Posterior cingulate gyrus (tissue), 11 donors: ENCODE results near the gene SURF4.
"Not testable (repeated sequence)": the region's sequence is repeated elsewhere in the genome, so short reads cannot be mapped to it uniquely, and the experiment has no call there.

Experiments used
- DNase-seq, 10 donors: peaks; one replicate each; pipeline versions ENCODE4 v3.0.0 to v3.0.0-alpha.2; 2020 to 2021; ENCODE audit warnings: mixed read lengths in 3 of 10
- intact Hi-C: fragments of 100-400 bp; cut with DNase I; formaldehyde crosslinking; loops from one replicate; pipeline ENCODE4 v1.15.1; 2023

The SURF4 gene

DNA sequence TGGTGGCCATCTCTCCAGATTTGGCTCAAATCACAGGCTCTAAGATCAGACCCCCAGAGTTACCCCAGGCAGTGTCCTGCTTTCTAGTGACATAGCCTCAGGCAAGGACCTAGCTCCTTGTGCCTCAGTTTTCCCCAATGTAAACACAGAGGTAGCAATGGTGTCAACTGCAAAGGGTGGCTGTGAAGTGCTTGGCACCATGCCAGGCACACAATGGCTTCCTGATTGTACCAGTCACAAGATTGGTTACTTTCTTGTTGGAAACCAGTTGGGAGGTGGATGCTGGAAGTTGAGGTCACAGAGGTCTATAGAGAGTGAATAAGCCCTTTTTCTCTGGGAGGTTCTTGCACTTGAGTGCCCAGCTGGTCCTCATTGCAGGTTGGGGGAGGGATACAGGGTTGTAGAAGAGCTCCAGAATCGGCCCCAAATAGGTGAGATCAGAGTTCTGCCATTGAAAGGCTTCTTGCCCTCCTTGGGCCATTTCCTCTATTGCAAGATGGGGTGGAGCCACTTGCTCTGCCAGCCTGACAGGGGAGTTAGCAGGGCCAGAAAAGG lies 2.6 kb upstream of the SURF4 start:
- intact Hi-C loops, result no loop called here
- no peak for DNase-seq

DNA sequence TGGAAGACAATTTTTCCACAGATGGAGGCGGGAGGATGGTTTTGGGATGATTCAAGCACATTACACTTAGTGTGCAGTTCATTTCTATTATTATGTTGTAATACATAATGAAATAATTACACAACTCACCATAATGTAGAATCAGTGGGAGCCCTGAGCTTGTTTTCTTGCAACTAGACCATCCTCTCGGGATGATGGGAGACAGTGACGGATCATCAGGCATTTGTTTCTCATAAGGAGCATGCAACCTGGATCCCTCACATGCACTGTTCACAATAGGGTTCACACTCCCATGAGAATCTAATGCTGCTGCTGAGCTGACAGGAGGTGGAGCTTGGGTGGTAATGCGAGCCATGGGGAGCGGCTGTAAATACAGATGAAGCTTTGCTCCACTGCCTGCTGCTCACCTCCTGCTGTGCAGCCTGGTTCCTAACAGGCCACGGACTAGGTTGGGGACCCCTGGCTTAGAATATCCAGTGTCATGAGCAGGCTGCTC lies 1.9 kb upstream of the SURF4 start:
- DNase-seq, result no peak
- intact Hi-C loops, result no loop called here

DNA sequence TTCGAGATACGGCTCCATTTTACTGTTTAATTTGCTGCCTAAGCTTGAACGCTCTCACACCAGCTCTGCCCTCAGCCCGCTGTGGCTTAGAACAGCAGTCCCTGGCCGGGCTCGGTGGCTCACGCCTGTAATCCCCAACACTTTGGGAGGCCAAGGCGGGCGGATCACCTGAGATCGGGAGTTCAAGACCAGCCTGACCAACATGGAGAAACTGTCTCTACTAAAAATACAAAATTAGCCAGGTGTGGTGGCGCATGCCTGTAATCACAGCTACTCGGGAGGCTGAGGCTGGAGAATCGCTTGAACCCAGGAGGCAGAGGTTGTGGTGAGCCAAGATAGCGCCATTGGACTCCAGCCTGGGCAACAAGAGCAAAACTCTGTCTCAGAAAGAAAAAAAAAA lies 1.4 kb upstream of the SURF4 start:
- intact Hi-C loops, DNase-seq: not testable (repeated sequence)

DNA sequence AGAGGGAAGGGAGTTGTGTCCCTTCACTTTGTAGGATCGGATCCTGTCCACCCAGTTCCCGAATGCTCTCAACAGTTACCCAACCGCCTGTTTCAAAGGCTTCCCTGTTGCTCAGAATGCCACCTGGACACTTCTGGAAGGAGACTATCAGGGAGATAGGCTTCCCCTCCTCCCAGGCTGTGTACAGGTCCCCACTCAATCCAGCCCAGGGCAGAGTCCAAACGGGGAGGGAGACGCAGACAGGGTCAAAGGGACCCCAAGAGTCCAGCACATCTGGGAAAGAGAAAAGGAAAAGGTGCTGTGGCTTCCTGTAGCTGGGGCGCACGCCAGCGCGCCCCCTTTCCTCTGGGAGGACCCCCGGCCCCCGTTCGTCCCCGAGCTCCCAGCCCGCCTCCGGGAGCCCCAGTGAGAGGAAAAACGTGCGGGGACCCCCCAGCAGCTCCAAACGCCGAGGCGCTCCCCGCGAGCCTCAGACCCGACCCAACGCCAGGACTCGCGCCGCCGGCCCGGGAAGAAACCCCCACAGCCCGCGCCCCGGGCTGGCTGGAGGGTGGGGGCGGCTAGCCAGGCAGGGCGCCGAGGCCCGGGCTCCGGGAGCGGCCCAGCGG lies 640 bp downstream of the SURF4 start:
- intact Hi-C loops, result no loop called here
- no peak for DNase-seq

DNA sequence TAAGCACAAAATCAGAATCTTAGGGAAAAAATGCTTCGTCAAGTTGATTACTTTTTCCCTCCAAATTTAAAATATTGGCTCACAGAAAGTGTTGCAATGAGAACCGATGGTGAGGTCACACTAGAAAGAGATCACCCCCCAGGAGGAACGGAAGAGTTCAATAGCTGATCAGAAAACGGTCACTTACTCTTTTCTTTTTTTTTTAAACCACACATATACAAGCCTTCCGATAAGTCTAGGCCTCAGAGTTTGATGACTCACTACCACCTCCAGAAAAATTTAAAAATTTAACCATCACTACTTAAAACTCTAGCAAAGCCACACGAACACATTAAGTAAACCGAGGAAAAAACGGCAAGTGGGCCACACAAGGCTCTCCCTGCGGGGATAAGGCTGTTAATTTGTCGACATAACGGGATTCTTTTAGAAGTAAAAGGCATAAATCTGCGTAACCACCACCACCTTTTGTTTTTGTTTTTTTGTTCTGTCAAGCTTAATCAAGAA lies 1.2 kb downstream of the SURF4 start:
- DNase-seq, result no peak
- intact Hi-C loops, result no loop called here

DNA sequence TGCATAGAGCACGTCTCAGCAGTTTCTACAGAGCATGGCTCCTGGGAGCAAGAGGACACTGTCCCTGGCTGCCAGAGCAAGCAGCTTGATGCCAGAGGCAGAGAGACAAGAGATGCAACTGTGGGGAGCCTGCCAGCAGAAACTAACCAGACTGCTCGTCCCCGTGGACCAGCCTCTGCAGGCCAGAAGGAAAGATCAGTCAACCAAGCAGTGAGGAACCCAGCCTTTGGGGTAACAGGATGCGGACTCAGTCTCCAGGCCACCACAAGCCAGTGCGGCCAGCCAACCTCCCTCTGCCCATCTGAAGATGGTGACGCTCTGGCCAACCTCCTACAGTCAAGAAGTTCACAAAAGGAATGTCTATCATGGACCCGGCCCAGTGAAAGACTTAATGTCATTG lies 3.7 kb downstream of the SURF4 start:
- DNase-seq, result no peak
- intact Hi-C loops, result no loop called here

DNA sequence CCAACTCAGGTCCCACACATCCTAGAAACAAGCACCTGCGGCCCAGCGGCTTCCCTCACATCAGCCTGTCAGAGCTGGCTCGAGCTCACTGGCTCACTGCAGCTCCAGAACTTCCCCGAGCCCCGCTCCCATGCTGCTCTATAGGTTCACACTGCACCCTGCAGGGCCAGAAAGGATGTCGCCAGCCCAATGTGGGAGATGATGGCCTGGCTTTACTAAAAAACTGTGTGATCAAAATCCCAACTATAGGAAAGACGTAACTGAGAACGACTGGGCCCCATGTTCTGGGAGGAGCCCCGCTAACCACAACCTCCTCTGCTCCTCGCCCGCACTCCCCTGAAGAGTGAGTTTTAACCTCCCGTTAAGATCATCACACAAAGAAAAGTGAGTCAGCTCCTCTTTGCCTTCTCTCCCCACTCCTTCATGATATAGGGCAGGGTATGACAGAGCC lies 4.6 kb downstream of the SURF4 start:
- intact Hi-C loops, result no loop called here
- no peak for DNase-seq

DNA sequence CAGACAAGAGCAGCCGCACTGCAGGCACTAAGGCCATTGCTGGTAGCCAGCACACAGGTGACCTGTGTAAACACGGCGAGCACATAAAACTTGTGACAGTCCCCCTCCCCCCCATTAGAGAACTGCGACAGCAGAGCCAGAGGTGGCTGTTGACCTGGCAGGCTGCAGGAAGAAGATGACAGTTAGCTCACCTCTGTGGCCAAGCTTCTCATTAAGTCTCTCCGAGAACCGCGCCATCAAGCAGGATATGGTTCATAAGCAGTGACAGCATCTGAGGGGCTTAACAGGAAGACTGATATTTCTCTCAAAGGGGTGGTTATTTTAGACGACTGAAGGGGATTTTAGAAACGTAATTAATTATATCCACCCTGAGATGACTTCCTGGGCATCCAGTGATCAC lies 5.2 kb downstream of the SURF4 start:
- DNase-seq, result no peak
- intact Hi-C loops, result no loop called here

DNA sequence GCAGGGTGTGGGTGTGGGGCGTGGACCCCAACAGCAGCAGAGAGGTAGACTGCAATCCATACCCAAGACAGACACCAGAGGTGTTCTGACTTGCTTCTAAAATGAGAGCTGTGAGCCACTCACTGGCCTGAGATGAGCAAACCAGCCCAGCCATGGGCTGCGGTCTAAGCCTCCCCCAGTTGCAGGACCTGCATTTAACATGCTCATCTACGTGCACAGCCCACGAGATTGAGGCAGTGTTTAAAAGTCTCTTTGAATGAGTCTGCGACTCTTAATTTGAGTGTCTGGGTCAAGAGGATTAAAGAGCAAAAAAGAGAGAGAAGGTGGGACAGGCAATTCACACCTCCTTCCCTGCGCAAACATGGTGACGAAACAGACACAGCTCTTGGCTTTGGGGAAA lies 5.9 kb downstream of the SURF4 start:
- intact Hi-C loops, result no loop called here

DNA sequence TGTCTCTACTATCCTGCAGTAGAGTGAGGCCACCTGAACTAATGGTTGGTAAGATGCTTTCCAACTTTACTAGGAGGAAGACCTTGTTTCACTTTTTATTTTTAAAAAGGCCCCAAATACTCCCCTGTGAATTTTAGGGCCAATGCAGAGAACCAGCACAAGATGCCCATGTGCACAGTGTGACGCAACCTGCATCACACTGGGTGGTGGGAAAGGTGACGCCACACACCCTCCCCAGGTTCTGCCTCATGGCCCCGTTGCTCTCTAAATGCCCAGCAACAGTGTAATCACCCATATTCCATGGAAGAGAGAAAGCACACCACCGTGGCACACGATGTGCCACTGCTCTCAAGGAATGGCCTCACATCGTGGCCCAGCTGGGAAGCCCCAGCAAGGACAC lies 6.4 kb downstream of the SURF4 start:
- DNase-seq, result peak in 1 of 10 donors; percentile 16

More for the DNA sequence above, 5.9 kb downstream of the SURF4 start:
- no peak for DNase-seq

DNA sequence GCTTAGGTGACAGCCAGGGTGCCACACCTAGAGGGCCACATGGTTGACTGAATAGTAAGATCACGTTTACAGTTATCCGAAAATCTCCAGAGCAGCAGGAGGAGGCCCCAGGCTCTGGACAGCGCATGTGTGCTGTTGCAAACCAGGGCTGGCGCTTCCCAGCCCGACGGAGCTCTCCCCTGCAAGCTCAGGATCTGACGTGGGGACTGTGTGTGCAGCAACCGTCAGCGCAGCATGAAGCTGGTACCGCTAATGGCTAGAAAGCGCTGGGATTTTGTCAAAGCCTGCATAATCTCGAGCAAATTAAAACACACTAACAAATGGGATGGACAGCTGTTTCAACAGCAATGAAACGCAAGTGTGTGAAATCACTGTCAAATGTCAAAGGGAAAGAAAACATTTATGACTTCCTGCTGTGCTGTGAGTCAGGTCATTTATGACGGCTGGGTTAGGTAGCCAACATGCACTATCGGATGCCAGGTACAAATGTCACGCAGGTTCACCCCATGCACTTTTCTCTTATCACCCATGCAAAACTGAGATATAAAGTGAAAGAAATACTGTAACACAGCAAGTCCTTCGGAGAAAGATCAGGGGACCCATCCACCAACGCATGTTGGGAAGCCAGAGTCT lies 7.5 kb downstream of the SURF4 start:
- peak in 1 of 10 donors; percentile 89 for DNase-seq
- intact Hi-C loops, result no loop called here

More for the DNA sequence above, 6.4 kb downstream of the SURF4 start:
- intact Hi-C loops, result no loop called here

DNA sequence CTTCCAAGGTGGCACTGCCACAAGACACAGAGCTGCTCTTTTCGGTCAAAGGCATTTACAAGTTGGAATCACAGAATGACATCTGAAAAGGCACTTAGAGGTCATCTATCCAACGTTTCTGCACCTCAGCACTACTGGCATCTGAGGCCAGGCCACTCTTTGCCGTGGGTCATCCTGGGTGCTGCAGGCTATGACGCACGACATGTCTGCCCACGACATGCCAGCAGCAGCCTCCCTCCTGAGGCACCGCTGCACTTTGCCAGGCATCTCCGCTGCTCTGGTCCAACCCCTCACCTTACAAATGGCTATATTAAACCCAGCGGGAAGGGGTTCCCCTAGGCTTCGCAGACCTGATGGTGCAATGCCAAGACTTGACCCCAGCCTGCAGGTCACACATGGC lies 8.1 kb downstream of the SURF4 start:
- intact Hi-C loops, result no loop called here
- DNase-seq, result no peak

DNA sequence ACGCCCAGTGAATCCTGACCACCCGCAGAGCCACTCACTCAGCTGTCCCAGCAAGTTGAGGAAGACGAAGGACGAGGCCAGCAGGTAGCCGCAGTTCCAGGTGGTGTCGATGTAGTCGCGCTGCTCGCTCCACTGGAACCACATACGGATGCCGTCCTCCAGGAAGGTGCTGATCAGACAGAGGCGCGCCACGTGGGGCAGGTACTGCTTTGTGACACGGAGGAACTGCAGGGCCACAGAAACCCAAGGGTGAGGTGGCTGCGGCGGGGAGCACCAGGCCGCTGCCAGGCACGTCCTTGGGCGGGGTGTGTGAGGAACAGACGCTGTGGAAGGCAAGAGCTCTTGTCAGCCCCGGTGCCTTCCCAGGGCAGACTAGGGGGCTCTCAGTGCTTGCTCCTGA lies 8.6 kb downstream of the SURF4 start:
- DNase-seq, result no peak
- intact Hi-C loops, result no loop called here

DNA sequence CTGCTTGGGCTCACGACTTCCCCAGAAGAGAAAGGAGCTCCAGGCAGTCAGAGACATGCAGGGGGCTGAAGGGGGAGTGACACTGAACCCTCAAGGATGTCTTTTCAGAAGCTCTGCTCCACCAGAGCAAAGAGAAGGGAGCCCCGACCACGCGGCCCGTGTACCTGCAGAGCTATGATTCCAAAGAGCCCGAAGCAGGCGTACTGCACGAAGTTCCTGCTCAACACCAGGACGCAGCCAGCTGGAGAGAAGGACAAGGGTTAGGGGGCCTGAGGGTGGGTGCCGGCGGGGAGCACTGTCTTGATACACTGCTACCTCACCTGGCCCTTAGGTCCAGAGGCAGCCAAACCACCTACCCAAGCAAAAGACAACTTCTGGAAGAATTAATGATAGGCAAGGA lies 9.4 kb downstream of the SURF4 start:
- intact Hi-C loops, result no loop called here
- DNase-seq, result no peak

DNA sequence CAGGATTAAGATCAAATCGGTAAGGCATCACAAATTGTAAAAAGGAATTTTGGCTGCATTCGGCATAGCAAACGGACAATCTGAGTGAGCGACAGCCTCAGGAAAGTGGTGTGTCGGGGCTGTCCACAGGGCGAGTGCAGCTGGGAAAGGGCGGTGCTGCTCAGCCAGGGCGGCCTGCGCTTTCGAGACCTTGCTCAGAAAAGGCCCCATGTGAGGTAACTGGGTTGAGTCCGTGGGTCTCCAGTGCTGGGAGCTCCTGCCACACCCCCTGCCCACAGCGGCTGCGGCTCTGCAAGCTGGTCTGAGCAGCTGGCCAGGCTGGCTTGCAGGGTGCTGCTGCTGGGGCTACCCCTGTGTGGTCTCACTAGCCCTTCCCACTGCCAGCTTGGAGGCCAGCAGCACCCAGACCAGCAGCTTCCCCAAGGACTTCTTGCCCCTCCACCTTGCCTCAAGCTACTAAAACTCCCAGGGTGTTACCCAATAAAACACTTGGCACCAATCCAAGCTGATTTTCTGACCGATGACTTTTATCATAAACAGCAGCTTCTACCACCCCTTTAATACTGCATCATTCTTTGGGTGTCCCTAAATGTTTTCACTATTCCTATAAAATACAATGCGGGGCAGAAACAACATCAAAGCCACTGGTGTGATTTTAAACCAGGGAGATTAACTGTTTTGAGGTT lies 13.4 kb downstream of the SURF4 start:
- intact Hi-C loops, result no loop called here

DNA sequence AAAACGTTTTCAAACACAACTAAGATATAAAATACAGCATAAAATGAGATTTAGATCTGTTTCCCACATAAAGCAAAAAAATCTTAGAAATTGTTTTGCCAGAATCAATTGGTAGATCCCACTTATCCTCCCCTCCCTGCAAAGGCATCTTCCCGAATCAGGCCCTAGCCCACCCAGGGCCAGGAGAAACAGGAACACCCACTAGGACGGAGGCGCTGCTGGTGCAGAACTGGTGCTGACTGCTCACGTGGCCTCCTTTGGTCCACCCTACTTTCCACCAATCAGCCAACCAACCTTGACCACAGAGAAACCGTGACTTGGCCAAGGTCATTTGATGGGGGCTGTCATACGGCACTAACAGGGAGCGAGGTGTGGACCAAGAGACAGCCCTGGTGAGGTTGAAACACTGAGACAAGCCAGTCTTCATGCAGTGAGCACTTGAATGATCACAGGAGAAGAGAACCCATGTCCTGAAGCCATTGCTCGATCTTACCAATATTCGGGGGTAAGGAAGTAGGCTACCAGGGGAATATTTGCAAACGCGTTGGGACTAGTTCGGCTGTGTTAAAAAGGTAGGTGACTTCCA lies 14.3 kb downstream of the SURF4 start:
- intact Hi-C loops, result no loop called here
- DNase-seq, result no peak

More for the DNA sequence above, 13.4 kb downstream of the SURF4 start:
- no peak for DNase-seq

DNA sequence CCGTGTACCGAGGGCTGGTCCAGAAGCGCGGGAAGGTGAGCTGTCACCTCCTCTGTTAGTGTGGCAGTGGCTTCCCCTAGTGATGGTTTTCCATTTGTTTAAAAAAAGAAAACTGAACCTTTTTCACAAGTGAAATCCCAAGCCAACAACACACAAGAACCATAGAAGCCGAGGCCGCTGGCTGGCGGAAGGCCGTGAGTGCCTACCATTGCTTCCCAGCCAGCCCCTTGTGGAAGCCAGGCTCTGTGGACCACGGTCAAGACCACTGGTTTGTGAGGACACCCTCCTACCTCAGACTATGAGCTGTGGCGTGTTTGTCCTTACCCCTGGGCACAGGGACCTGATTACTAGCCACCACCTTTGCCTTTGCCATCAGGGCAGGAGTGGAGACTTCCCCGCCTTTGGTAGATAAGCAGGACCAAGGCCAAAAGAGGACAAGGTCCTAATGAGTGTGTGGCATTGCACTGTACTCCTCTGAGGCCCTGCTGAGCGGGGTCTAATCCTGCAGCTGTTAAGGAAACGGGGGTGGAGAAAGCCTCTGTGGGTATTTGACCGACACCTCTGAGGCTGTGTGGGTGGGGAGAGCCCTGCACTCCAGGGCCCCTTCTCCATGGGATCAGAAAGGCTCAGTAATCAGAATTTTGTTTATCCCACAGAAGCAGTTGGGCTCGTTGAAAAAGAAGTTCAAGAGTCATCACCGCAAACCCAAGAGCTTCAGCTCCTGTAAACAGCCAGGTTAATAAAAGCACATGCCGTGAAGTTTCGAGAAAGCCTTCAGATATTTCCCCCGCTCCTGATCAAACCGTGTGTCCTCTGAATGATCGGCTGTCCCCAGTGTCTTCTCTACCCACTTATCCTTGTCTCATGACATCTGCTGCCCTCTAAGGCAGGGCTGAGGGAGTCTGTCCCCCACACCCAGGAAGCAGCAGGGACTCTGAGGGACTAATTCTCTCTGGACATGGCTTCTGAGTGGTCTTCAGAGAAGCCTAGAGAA lies 15.2 kb downstream of the SURF4 start:
- no peak for DNase-seq
- intact Hi-C loops, result no loop called here

DNA sequence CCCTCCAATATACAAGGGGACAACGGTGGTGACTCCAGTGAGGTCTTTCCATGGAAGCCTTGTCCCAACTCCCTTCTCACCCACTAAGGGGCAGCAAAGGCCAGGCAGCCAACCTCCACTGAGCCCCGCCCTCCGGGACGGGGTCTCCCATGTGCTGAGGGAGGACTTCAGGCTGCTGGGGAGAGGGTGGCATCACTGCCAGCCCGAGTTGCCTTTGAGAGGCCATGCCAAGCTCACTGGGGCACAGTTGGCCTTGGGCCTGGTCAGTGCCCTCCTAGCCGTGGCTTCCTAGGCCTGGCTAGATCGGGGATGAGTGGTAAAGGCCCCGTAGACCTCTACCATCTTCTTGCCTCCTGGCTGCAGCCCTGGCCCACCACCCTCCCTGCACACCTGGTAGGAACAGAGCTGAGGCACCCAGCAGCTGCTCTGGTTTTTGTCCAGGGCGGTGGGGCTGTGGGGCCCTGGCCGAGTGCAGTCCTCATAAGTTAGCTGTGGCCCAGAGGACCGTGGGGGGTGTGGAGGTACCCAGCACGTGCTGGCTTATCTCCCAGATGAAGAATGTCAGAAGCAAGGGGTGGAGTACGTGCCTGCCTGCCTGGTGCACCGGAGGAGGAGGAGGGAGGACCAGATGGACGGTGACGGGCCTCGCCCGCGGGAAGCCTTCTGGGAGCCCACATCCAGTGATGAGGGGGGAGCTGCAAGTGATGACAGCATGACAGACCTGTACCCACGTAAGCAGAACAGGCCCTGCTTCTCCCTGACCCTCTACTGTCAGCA lies 16.3 kb downstream of the SURF4 start:
- intact Hi-C loops, result loop anchor here (5.0 to 10.0 kb wide), 2 partner anchors 55 to 118 kb away; partner anchors contain the start of genes REXO4 and SLC2A6
- DNase-seq, result peak in 1 of 10 donors; percentile 85

DNA sequence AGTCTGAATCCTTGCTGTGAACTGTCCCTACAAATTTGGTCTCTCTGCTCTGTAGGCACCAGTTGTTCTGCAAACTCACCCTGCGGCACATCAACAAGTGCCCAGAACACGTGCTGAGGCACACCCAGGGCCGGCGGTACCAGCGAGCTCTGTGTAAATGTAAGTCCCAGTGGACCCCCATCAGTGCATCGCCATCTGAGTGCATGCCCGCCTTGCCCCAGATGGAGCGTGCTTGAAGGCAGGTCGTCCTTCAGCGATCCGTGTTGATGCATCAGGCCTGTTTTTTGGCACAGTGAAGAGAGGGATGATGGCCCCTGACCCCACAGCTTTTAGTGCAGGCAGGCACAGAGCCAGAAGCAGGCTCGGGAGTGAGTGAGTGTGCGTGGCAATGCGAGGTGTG lies 18.2 kb downstream of the SURF4 start:
- intact Hi-C loops, result loop anchor here (5.0 to 10.0 kb wide), 2 partner anchors 57 to 120 kb away; partner anchors contain the start of genes REXO4 and SLC2A6
- DNase-seq, result no peak
